Measurements from ENCODE around the gene COL3A1.

GRCh38 chr2:189008555-189009262 is 34.5 kb downstream of the COL3A1 start:
- no peak for TF ChIP-seq PHF20 (IDR thresholded peaks at IDR 0.05; ENCODE audit: partially characterized antibody)
- no peak for TF ChIP-seq ZNF75A (CRISPR knock-in tag; IDR thresholded peaks at IDR 0.05)
- TF ChIP-seq HINFP (tag; conservative IDR thresholded peaks at IDR 0.05; ENCODE audit: low read depth), result no peak
- TF ChIP-seq IRF1 (CRISPR knock-in tag; IDR thresholded peaks at IDR 0.05; ENCODE audit: borderline replicate concordance), result no peak
- TF ChIP-seq ELK1 (CRISPR knock-in tag; IDR thresholded peaks at IDR 0.05), result no peak
- no peak for TF ChIP-seq SAFB2 (IDR thresholded peaks at IDR 0.05; ENCODE audit: borderline replicate concordance, low read depth, low read length, severe bottlenecking)
- TF ChIP-seq RFX5 (IDR thresholded peaks at IDR 0.05; ENCODE audit: low read depth, low read length), result no peak
- no peak for TF ChIP-seq POLR2AphosphoS5 (IDR thresholded peaks at IDR 0.05; ENCODE audit: control insufficient read depth, insufficient read depth, low read depth, low read length)
- TF ChIP-seq, protein P1, sequence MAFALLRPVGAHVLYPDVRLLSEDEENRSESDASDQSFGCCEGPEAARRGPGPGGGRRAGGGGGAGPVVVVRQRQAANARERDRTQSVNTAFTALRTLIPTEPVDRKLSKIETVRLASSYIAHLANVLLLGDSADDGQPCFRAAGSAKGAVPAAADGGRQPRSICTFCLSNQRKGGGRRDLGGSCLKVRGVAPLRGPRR (CRISPR knock-in tag; IDR thresholded peaks at IDR 0.05), result no peak
- no peak for TF ChIP-seq TOE1 (IDR thresholded peaks at IDR 0.05; ENCODE audit: borderline replicate concordance)
- TF ChIP-seq TOE1 (CRISPR knock-in tag; IDR thresholded peaks at IDR 0.05; ENCODE audit: borderline replicate concordance, low read depth), result no peak
